ENCODE measurements around the gene IGFBP1. TPM values are rescaled to one million over a fixed set of nuclear protein-coding genes. Genes with fewer than 3 reads are reported as not detected.
"Not testable (repeated sequence)": the region's sequence is repeated elsewhere in the genome, so short reads cannot be mapped to it uniquely, and the experiment has no call there.

The IGFBP1 gene
- total RNA-seq, 5 donors from 2014 or later (not counting 1 experiment from before 2014, with no cell fraction given), result 0.38 to 0.44 TPM; not detected in 3

- Mint-ChIP-seq H3K4me1 (peaks cover 0 to 3% (median 2%) of the 10 kb centered on the region in 3 donors), H3K9me3 (peaks cover 0 to 5% (median 0%) of the 10 kb centered on the region in 3 donors), H3K4me3 (no peak overlapping the region), H3K27me3 (peaks cover 6 to 22% of the 10 kb centered on the region in 2 donors), H3K36me3 (no peaks in the 10 kb centered on the region), H3K27ac (no peak overlapping the region)
- Histone ChIP-seq H3K36me3 (ENCODE audit: control insufficient read depth in 2 of 2, extremely low read depth in 1 of 2, insufficient read depth in 1 of 2, low read length in 1 of 2) (no peaks in the 10 kb centered on the region), H3K27ac (ENCODE audit: low read length) (no peak overlapping the region), H3K27me3 (replicated peaks in 1 of 2; ENCODE audit: control insufficient read depth in 2 of 2, extremely low read depth in 1 of 2, insufficient read depth in 2 of 2, low read length in 1 of 2) (peaks cover 0 to 3% of the 10 kb centered on the region in 2 experiments), H3K4me1 (ENCODE audit: control insufficient read depth in 1 of 2, extremely low read depth in 1 of 2, insufficient read depth in 2 of 2, low read length in 2 of 2) (no peaks in the 10 kb centered on the region), H3K9me3 (no peaks in the 10 kb centered on the region), H3K4me3 (ENCODE audit: control insufficient read depth in 1 of 2, extremely low read depth in 1 of 2, low read length in 1 of 2) (no peak overlapping the region)
- ATAC-seq (replicated peaks in 1 of 4), result no peak
- CTCF ChIA-PET, result no interaction called here
- POLR2A ChIA-PET, result interaction anchor here in 1 of 2 donors (0.6 kb wide), 1 partner anchor 17 kb away, joined by 3 read pairs; no protein-coding TSS in a partner anchor
- no peak for DNase-seq
Observed at GRCh38 chr7:45930967-45931366, 42.7 kb downstream of the IGFBP1 start.

GRCh38 chr7:45937301-45937700 is 49.0 kb downstream of the IGFBP1 start:
- H3K36me3 ChIP-seq (ENCODE audit: control insufficient read depth in 2 of 2, extremely low read depth in 1 of 2, insufficient read depth in 1 of 2, low read length in 1 of 2), result no peaks in the 10 kb centered on the region
- no peak overlapping the region for H3K27ac ChIP-seq (ENCODE audit: low read length)
- ChIA-PET POLR2A (no interaction called here), CTCF (interaction anchor here in 1 of 2 donors (1.1 kb wide), 1 partner anchor 15 kb away, joined by 3 read pairs; no protein-coding TSS in a partner anchor)
- WGBS (ENCODE audit: insufficient coverage), result 60% methylated on average over 6 of the region's 6 CpGs
- Mint-ChIP-seq H3K4me3 (no peak overlapping the region), H3K36me3 (no peaks in the 10 kb centered on the region), H3K4me1 (peaks cover 21 to 22% (median 22%) of the 10 kb centered on the region in 3 donors), H3K9me3 (peaks cover 3 to 4% (median 4%) of the 10 kb centered on the region in 3 donors), H3K27ac (no peak overlapping the region), H3K27me3 (peaks cover 8 to 22% of the 10 kb centered on the region in 2 donors)
- no peak for ATAC-seq (replicated peaks in 1 of 4)
- DNase-seq, result no peak
- H3K4me3 ChIP-seq (ENCODE audit: control insufficient read depth in 1 of 2, extremely low read depth in 1 of 2, low read length in 1 of 2), result no peak overlapping the region
- H3K27me3 ChIP-seq (replicated peaks in 1 of 2; ENCODE audit: control insufficient read depth in 2 of 2, extremely low read depth in 1 of 2, insufficient read depth in 2 of 2, low read length in 1 of 2), result peaks cover 0 to 3% of the 10 kb centered on the region in 2 experiments
- peaks cover 0 to 13% of the 10 kb centered on the region in 2 experiments for H3K4me1 ChIP-seq (ENCODE audit: control insufficient read depth in 1 of 2, extremely low read depth in 1 of 2, insufficient read depth in 2 of 2, low read length in 2 of 2)
- H3K9me3 ChIP-seq, result no peaks in the 10 kb centered on the region

GRCh38 chr7:45937862-45938261 is 49.6 kb downstream of the IGFBP1 start:
- POLR2A ChIA-PET, result no interaction called here
- no peak overlapping the region for H3K4me3 Mint-ChIP-seq
- no peak overlapping the region for H3K4me3 ChIP-seq (ENCODE audit: control insufficient read depth in 1 of 2, extremely low read depth in 1 of 2, low read length in 1 of 2)
- H3K27ac Mint-ChIP-seq, result no peak overlapping the region
- H3K9me3 Mint-ChIP-seq, result peaks cover 3 to 4% (median 4%) of the 10 kb centered on the region in 3 donors
- ATAC-seq (replicated peaks in 1 of 4) (no peak), DNase-seq (no peak)
- H3K27ac ChIP-seq (ENCODE audit: low read length), result no peak overlapping the region
- no peaks in the 10 kb centered on the region for H3K36me3 ChIP-seq (ENCODE audit: control insufficient read depth in 2 of 2, extremely low read depth in 1 of 2, insufficient read depth in 1 of 2, low read length in 1 of 2)
- CTCF ChIA-PET, result interaction anchor here in 1 of 2 donors (1.1 kb wide), 1 partner anchor 15 kb away, joined by 3 read pairs; no protein-coding TSS in a partner anchor
- H3K27me3 ChIP-seq (replicated peaks in 1 of 2; ENCODE audit: control insufficient read depth in 2 of 2, extremely low read depth in 1 of 2, insufficient read depth in 2 of 2, low read length in 1 of 2), result peaks cover 0 to 3% of the 10 kb centered on the region in 2 experiments
- peaks cover 0 to 13% of the 10 kb centered on the region in 2 experiments for H3K4me1 ChIP-seq (ENCODE audit: control insufficient read depth in 1 of 2, extremely low read depth in 1 of 2, insufficient read depth in 2 of 2, low read length in 2 of 2)
- peaks cover 27% of the 10 kb centered on the region in 3 donors for H3K4me1 Mint-ChIP-seq
- no peaks in the 10 kb centered on the region for H3K9me3 ChIP-seq
- no peaks in the 10 kb centered on the region for H3K36me3 Mint-ChIP-seq
- peaks cover 8 to 22% of the 10 kb centered on the region in 2 donors for H3K27me3 Mint-ChIP-seq
- WGBS (ENCODE audit: insufficient coverage), result 75% methylated on average over 2 of the region's 2 CpGs

GRCh38 chr7:45938626-45939302 is 50.5 kb downstream of the IGFBP1 start:
- no peak overlapping the region for H3K27ac Mint-ChIP-seq
- H3K4me3 Mint-ChIP-seq, result peak overlapping the region in 1 of 3 donors; percentile 52
- ATAC-seq (replicated peaks in 1 of 4), result no peak
- WGBS (ENCODE audit: insufficient coverage), result 86% methylated on average over 12 of the region's 22 CpGs
- H3K36me3 Mint-ChIP-seq, result no peaks in the 10 kb centered on the region
- peaks cover 0 to 3% of the 10 kb centered on the region in 2 experiments for H3K27me3 ChIP-seq (replicated peaks in 1 of 2; ENCODE audit: control insufficient read depth in 2 of 2, extremely low read depth in 1 of 2, insufficient read depth in 2 of 2, low read length in 1 of 2)
- no peaks in the 10 kb centered on the region for H3K36me3 ChIP-seq (ENCODE audit: control insufficient read depth in 2 of 2, extremely low read depth in 1 of 2, insufficient read depth in 1 of 2, low read length in 1 of 2)
- H3K4me3 ChIP-seq (ENCODE audit: control insufficient read depth in 1 of 2, extremely low read depth in 1 of 2, low read length in 1 of 2), result no peak overlapping the region
- H3K9me3 ChIP-seq, result no peaks in the 10 kb centered on the region
- H3K27me3 Mint-ChIP-seq, result peaks cover 8 to 17% of the 10 kb centered on the region in 2 donors
- H3K4me1 ChIP-seq (ENCODE audit: control insufficient read depth in 1 of 2, extremely low read depth in 1 of 2, insufficient read depth in 2 of 2, low read length in 2 of 2), result peaks cover 0 to 13% of the 10 kb centered on the region in 2 experiments
- POLR2A ChIA-PET, result no interaction called here
- H3K27ac ChIP-seq (ENCODE audit: low read length), result no peak overlapping the region
- peaks cover 28 to 35% (median 32%) of the 10 kb centered on the region in 3 donors for H3K4me1 Mint-ChIP-seq
- CTCF ChIA-PET, result interaction anchor here in 1 of 2 donors (0.6 to 1.1 kb wide), 2 partner anchors 16 to 251 kb away, joined by 3 to 4 read pairs; no protein-coding TSS in a partner anchor
- DNase-seq, result no peak
- peaks cover 3 to 4% (median 4%) of the 10 kb centered on the region in 3 donors for H3K9me3 Mint-ChIP-seq

- Histone ChIP-seq H3K4me1 (ENCODE audit: control insufficient read depth in 1 of 2, extremely low read depth in 1 of 2, insufficient read depth in 2 of 2, low read length in 2 of 2) (peaks cover 0 to 13% of the 10 kb centered on the region in 2 experiments), H3K4me3 (ENCODE audit: control insufficient read depth in 1 of 2, extremely low read depth in 1 of 2, low read length in 1 of 2) (no peak overlapping the region), H3K36me3 (ENCODE audit: control insufficient read depth in 2 of 2, extremely low read depth in 1 of 2, insufficient read depth in 1 of 2, low read length in 1 of 2) (no peaks in the 10 kb centered on the region), H3K27me3 (replicated peaks in 1 of 2; ENCODE audit: control insufficient read depth in 2 of 2, extremely low read depth in 1 of 2, insufficient read depth in 2 of 2, low read length in 1 of 2) (peaks cover 0 to 3% of the 10 kb centered on the region in 2 experiments), H3K27ac (ENCODE audit: low read length) (no peak overlapping the region), H3K9me3 (no peaks in the 10 kb centered on the region)
- Mint-ChIP-seq H3K9me3 (peaks cover 3 to 8% (median 4%) of the 10 kb centered on the region in 3 donors), H3K4me3 (peak overlapping the region in 2 of 3 donors; percentile 52), H3K27ac (no peak overlapping the region), H3K36me3 (no peaks in the 10 kb centered on the region), H3K4me1 (peaks cover 28 to 36% (median 35%) of the 10 kb centered on the region in 3 donors), H3K27me3 (peaks cover 7 to 13% of the 10 kb centered on the region in 2 donors)
- DNase-seq, result no peak
- no peak for ATAC-seq (replicated peaks in 1 of 4)
- 91% methylated on average over 10 of the region's 11 CpGs for WGBS (ENCODE audit: insufficient coverage)
- POLR2A ChIA-PET, result no interaction called here
- CTCF ChIA-PET, result interaction anchor here in 1 of 2 donors (1.5 kb wide), 1 partner anchor 17 kb away, joined by 5 read pairs; no protein-coding TSS in a partner anchor
Observed at GRCh38 chr7:45939574-45939973, 51.3 kb downstream of the IGFBP1 start.

- H3K9me3 ChIP-seq; H3K27me3 ChIP-seq (replicated peaks in 1 of 2; ENCODE audit: control insufficient read depth in 2 of 2, extremely low read depth in 1 of 2, insufficient read depth in 2 of 2, low read length in 1 of 2); H3K9me3 Mint-ChIP-seq; H3K27ac ChIP-seq (ENCODE audit: low read length); H3K36me3 Mint-ChIP-seq; POLR2A ChIA-PET; H3K36me3 ChIP-seq (ENCODE audit: control insufficient read depth in 2 of 2, extremely low read depth in 1 of 2, insufficient read depth in 1 of 2, low read length in 1 of 2); H3K27me3 Mint-ChIP-seq: not testable (repeated sequence)
- 18% methylated on average over 5 of the region's 14 CpGs for WGBS (ENCODE audit: insufficient coverage)
- CTCF ChIA-PET, result interaction anchor here in 1 of 2 donors (1.5 kb wide), 1 partner anchor 18 kb away, joined by 5 read pairs; no protein-coding TSS in a partner anchor
- Mint-ChIP-seq H3K4me1 (peaks cover 28 to 36% (median 35%) of the 10 kb centered on the region in 3 donors), H3K27ac (peak overlapping the region; percentile 53 to 92), H3K4me3 (peak overlapping the region; percentile 73 to 85 (median 84))
- ATAC-seq (replicated peaks in 1 of 4) (peak; percentile 31 to 83 (median 58)), DNase-seq (peak in 22 of 35 experiments; percentile 11 to 58 (median 30))
- peak overlapping the region in 1 of 2 donors; percentile 50 for H3K4me3 ChIP-seq (ENCODE audit: control insufficient read depth in 1 of 2, extremely low read depth in 1 of 2, low read length in 1 of 2)
- H3K4me1 ChIP-seq (ENCODE audit: control insufficient read depth in 1 of 2, extremely low read depth in 1 of 2, insufficient read depth in 2 of 2, low read length in 2 of 2), result peaks cover 0 to 13% of the 10 kb centered on the region in 2 experiments
Observed at GRCh38 chr7:45940237-45940781, 52.0 kb downstream of the IGFBP1 start.
